Measurements from ENCODE around the gene DYNC1I1. TPM values are rescaled to one million over a fixed set of nuclear protein-coding genes. Genes with fewer than 3 reads are reported as not detected.

The DYNC1I1 gene
- polyA plus RNA-seq, 1 donor from 2014 or later = 28.9 TPM

DNA sequence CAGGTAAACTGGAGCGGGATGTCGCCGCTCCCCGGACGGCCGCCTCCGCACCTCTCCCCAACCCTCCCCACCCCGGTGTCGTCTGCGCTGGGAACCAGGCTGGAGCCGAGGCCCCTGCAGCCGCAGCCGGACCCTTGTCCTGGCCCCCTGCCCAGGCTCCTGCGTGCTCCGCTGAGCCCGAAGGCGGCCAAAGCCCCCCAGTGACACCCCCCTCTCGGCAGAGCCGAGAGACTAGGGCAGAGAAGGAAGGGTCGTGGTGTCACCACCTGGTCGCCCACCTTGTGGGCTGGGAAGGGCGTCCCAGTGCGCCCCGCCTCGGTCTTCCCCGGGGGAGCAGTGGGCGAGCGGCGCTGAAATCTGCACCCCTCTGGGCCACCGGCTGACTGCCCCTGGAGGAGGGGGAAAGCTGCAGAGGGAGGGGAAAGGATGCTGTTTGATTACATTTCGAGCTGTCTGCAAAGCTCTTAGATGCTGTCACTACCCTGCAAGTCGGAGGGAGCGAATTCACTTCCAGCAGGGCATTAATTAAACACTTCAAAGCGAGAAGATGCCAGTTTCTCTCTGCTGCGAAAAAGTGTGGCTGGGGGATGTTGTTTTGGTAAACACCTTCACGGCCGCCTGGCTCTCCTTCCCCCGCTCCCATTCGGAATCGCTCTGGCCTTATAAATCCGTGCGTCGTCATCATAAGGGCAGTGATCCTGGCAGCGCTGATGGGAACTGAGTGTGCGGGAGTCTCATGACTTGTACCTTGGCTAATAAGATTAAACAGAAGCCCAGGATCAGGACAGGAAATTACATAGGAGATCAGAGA lies 622 bp downstream of the DYNC1I1 start:
- peak overlapping the region; percentile 26 for H3K27ac ChIP-seq (ENCODE audit: low read length)
- H3K36me3 ChIP-seq (ENCODE audit: insufficient read depth, low read length) = no peaks in the 10 kb centered on the region
- H4K20me1 ChIP-seq (ENCODE audit: insufficient read depth) = no peaks in the 10 kb centered on the region
- H2AFZ ChIP-seq (ENCODE audit: low read depth, low read length) = peak overlapping the region; percentile 46
- no peaks in the 10 kb centered on the region for H3K9me2 ChIP-seq (ENCODE audit: insufficient read depth, low read length)
- H3F3A ChIP-seq (ENCODE audit: insufficient read depth, low read length, poor library complexity, severe bottlenecking) = no peaks in the 10 kb centered on the region
- peak overlapping the region; percentile 74 for H3K9ac ChIP-seq (ENCODE audit: low read length)
- H3K4me2 ChIP-seq (ENCODE audit: low read length) = peak overlapping the region; percentile 76
- H3K79me2 ChIP-seq (replicated peaks; ENCODE audit: insufficient read depth, low read length) = no peaks in the 10 kb centered on the region
- H3K4me3 ChIP-seq (ENCODE audit: low read length) = peak overlapping the region; percentile 92
- H3K9me3 ChIP-seq (ENCODE audit: low read length) = no peaks in the 10 kb centered on the region
- TF ChIP-seq TAF1 (IDR thresholded peaks at IDR 0.05; ENCODE audit: low read depth) = peak; percentile 52
- no peak for TF ChIP-seq RAD21 (conservative IDR thresholded peaks at IDR 0.05)
- TF ChIP-seq, protein P1, sequence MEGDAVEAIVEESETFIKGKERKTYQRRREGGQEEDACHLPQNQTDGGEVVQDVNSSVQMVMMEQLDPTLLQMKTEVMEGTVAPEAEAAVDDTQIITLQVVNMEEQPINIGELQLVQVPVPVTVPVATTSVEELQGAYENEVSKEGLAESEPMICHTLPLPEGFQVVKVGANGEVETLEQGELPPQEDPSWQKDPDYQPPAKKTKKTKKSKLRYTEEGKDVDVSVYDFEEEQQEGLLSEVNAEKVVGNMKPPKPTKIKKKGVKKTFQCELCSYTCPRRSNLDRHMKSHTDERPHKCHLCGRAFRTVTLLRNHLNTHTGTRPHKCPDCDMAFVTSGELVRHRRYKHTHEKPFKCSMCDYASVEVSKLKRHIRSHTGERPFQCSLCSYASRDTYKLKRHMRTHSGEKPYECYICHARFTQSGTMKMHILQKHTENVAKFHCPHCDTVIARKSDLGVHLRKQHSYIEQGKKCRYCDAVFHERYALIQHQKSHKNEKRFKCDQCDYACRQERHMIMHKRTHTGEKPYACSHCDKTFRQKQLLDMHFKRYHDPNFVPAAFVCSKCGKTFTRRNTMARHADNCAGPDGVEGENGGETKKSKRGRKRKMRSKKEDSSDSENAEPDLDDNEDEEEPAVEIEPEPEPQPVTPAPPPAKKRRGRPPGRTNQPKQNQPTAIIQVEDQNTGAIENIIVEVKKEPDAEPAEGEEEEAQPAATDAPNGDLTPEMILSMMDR (IDR thresholded peaks at IDR 0.05; ENCODE audit: poor library complexity, severe bottlenecking) = peak; percentile 12
- peak; percentile 4 for TF ChIP-seq MXI1 (conservative IDR thresholded peaks at IDR 0.05; ENCODE audit: poor library complexity, severe bottlenecking)
- peak; percentile 39 for TF ChIP-seq POLR2AphosphoS5 (IDR thresholded peaks at IDR 0.05)
- TF ChIP-seq EP300 (conservative IDR thresholded peaks at IDR 0.05; ENCODE audit: poor library complexity, severe bottlenecking) = peak; percentile 28
- H3K27me3 ChIP-seq (ENCODE audit: insufficient read depth, low read depth, low read length) = peaks cover 8% of the 10 kb centered on the region

DNA sequence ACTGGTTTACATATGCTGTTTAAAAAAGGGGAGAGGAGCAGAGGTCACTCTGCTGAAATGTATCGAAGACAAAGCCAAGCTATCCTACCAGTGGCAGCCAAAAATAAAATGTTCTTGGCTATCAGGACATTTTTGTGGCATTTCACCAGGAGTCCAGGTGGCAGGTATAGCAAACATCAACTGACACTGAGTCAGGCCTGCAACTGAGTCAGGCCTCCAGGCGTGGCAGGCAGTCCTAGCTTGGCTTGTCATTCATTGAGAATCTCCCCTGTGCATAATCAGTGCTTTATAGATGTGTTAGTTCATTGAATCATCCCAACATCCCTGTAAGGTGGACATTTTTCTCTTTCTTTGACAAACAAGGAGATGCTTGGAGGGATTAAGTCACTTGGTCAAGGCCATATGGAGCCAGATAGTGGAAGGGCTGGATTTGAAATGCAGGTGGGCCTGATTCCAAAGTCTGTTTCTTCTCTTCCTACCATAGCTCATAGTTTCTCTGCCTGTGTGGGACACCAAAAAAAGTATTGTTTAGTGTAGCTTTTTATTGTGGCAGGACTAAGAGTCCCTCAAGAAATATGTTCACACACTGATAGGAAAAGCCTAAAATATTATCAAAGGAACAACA lies 4.3 kb downstream of the DYNC1I1 start:
- TF ChIP-seq MXI1 (conservative IDR thresholded peaks at IDR 0.05; ENCODE audit: poor library complexity, severe bottlenecking) = no peak
- TF ChIP-seq, protein P2, sequence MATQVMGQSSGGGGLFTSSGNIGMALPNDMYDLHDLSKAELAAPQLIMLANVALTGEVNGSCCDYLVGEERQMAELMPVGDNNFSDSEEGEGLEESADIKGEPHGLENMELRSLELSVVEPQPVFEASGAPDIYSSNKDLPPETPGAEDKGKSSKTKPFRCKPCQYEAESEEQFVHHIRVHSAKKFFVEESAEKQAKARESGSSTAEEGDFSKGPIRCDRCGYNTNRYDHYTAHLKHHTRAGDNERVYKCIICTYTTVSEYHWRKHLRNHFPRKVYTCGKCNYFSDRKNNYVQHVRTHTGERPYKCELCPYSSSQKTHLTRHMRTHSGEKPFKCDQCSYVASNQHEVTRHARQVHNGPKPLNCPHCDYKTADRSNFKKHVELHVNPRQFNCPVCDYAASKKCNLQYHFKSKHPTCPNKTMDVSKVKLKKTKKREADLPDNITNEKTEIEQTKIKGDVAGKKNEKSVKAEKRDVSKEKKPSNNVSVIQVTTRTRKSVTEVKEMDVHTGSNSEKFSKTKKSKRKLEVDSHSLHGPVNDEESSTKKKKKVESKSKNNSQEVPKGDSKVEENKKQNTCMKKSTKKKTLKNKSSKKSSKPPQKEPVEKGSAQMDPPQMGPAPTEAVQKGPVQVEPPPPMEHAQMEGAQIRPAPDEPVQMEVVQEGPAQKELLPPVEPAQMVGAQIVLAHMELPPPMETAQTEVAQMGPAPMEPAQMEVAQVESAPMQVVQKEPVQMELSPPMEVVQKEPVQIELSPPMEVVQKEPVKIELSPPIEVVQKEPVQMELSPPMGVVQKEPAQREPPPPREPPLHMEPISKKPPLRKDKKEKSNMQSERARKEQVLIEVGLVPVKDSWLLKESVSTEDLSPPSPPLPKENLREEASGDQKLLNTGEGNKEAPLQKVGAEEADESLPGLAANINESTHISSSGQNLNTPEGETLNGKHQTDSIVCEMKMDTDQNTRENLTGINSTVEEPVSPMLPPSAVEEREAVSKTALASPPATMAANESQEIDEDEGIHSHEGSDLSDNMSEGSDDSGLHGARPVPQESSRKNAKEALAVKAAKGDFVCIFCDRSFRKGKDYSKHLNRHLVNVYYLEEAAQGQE (IDR thresholded peaks at IDR 0.05; ENCODE audit: borderline replicate concordance) = no peak
- TF ChIP-seq EZH2 (IDR thresholded peaks at IDR 0.05; ENCODE audit: borderline replicate concordance, insufficient read depth, low read length, poor library complexity, severe bottlenecking) = no peak
- no peak for TF ChIP-seq RAD21 (conservative IDR thresholded peaks at IDR 0.05)
- no peak for TF ChIP-seq EP300 (conservative IDR thresholded peaks at IDR 0.05; ENCODE audit: poor library complexity, severe bottlenecking)
- TF ChIP-seq, protein P1 (IDR thresholded peaks at IDR 0.05; ENCODE audit: poor library complexity, severe bottlenecking) = no peak
- no peak for TF ChIP-seq POLR2AphosphoS5 (IDR thresholded peaks at IDR 0.05)
- no peak for TF ChIP-seq SMC3 (conservative IDR thresholded peaks at IDR 0.05; ENCODE audit: poor library complexity)
- no peak for TF ChIP-seq TAF1 (IDR thresholded peaks at IDR 0.05; ENCODE audit: low read depth)
- H3K9me3 ChIP-seq (ENCODE audit: low read length) = no peaks in the 10 kb centered on the region

More for the DNA sequence above, 4.3 kb downstream of the DYNC1I1 start:
- Histone ChIP-seq H3K79me2 (replicated peaks; ENCODE audit: insufficient read depth, low read length) (no peaks in the 10 kb centered on the region), H2AFZ (ENCODE audit: low read depth, low read length) (no peak overlapping the region), H3K27ac (ENCODE audit: low read length) (no peak overlapping the region), H3K36me3 (ENCODE audit: insufficient read depth, low read length) (no peaks in the 10 kb centered on the region), H3K27me3 (ENCODE audit: insufficient read depth, low read depth, low read length) (peaks cover 8% of the 10 kb centered on the region), H3F3A (ENCODE audit: insufficient read depth, low read length, poor library complexity, severe bottlenecking) (no peaks in the 10 kb centered on the region), H3K9ac (ENCODE audit: low read length) (no peak overlapping the region), H3K9me2 (ENCODE audit: insufficient read depth, low read length) (no peaks in the 10 kb centered on the region), H4K20me1 (ENCODE audit: insufficient read depth) (no peaks in the 10 kb centered on the region), H3K4me3 (ENCODE audit: low read length) (no peak overlapping the region), H3K4me2 (ENCODE audit: low read length) (no peak overlapping the region)

Data from neural cell (in vitro differentiated cells).